ENCODE data around the gene SH3RF3.
A peak's percentile ranks its signal among the peaks of the same experiment; 100 is the strongest.

SH3RF3 gene

DNA sequence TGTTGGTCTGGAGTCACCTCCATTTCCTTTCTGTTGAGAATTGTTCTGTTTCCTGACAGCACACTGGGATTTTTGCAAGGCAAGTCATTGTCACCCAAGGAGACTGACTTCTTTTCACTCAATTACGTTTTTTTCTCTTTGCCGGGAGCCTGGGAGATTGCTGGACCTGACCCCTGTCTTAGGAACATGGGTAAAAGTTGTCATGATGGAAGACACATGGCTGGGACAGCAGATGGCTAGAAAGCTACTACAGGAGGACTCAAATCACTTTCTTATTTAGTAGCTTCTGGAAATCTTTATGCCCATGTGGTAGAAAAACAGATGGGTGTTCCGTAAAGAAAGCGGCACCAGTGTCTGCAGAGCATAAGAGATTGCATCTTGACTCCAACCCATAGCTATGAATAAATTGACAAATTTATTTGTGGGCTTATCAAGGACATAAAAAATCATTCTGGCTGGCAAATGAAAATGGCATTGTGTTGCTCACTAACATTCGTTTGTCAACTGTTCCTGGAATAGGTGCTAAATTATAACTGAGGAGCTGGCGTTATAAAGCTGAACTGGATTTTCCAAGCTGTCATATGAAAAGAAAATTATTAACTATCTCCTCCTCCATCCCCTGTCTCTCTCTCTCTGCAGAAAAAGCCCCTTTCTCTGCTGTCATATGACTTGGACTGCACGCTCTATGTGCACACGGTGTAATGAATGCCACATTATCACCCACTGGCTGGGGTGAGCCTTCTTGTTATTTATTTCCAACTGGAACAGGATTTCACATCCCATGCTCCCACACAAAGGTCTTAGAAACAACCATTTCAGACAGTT, 159.8 kb downstream of the SH3RF3 start:
- DNase-seq (ENCODE audit: low read depth): no peak

DNA sequence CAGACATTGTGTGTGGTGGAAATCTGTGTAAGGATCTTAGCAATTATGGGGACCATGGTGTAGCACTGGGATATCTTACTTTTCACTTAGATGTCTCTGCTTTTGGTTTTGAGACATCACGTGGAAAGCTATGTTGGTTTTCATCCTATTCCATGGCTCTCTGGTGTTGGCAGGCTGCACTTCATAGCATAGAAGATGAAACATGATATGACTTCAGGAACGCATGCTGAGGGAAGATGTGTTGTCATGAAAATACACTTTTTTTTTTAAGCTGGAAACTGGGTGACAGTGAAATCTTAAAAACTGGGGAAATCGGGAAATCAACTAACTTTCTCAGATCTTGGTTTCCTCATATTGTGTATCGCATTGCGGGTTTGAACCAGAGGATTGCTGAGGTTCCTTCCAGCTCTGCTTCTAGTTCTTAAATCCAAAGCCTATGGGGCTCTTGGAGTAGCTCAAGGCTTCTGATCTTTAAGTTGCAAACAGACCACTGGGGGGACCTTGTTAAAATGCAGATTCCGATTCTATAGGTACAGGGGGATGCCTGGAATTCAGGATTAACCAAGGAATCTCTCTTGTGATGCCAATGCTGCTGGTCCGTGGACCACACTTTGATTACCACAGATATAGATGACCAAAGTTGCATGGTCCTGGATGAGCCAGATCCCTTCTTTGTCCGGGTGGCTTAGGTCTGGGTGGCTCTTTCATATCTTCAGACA, 160.7 kb downstream of the SH3RF3 start:
- DNase-seq (ENCODE audit: low read depth): no peak

DNA sequence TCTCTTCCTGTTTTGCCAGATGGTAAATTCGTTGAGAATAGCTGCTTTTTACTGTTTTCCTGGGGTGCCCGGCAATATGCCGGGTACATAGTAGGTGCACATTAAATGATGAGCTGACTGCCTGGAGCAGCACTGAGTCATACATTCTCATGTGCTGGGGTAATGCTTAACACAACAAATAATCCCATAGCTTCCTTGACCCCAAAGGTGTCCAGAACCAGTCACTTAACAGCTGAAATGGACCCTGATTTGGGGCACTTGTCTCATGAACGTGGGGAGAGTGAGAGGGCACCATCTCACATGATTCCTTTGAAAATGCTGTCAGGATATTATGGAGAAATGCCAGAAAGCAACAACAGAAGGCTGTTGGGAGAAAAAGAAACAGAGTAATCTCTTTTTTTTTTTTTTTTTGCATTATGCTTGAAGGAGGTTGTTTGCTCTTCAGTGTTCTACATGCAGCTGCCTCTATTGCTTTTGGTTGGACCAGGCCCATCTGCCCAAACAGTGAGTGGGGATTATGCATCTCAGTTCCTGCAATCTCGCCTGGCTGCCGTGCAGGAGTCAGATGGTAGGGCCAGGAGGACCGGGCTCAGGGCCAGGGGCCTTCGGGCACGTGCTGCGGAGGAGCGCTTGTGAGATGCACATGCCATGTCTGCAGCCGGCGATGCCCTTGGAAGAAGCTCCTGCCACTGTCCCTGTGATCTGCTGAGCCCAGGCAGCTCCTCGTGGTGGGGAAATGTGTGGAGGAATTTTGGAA, 162.1 kb downstream of the SH3RF3 start:
- DNase-seq (ENCODE audit: low read depth): peak; percentile 76

DNA sequence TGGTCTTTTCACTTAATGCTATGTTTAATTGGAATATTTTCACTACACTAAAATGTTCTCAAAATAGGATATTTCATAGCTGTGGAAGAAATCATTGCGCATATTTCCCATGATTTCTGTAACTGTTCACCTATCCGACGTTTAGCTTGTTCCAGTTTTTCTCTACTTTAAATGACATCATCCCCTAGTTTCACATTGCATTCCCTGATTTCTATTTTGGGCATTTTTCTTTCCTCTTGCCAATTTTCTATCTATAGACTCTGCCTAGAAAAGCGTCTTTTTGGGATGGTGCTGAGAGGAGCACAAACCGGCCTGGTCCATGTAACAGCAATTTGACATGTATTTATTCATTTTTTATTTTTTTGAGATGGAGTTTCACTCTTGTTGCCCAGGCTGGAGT, 163.4 kb downstream of the SH3RF3 start:
- no peak for DNase-seq (ENCODE audit: low read depth)

DNA sequence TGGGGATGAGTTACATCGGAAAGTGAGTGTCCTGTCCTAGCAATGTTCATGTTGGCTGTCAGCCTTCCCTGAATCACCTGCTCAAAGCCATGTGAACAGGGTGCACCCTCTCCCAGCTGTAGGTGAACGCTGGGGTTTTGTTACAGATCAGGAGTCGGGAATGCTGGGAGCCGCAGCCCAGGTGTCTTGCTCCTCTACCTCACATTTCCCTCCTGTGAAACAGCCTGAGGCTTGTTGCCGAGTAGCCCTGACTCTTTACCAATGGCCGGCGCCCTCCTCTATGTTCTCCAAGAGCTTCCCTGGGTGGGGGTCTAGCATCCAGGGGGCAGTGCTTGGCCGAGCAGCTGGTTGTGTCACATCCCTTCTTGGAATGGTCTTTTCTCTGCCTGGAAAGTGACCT, 164.7 kb downstream of the SH3RF3 start:
- DNase-seq (ENCODE audit: low read depth): no peak

DNA sequence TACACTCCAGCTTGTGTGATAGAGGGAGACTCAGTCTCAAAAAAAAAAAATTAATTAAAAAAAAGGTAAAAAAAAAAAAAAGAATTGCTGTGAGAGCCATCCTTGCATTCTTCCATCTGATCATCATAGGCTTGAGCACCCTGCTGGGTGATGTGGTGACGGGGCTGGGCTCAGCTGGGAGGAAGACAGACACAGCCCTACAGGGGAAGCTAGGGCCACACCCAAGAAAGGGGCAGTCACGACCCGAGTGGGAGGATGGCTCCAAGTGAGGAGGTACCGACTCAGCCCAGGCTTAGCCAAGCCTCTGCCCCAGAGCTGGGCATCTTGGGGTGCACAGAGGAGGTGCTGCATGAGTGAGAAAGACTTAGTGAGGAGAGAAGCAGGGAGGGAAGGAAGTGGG, 165.5 kb downstream of the SH3RF3 start:
- peak; percentile 15 for DNase-seq (ENCODE audit: low read depth)

DNA sequence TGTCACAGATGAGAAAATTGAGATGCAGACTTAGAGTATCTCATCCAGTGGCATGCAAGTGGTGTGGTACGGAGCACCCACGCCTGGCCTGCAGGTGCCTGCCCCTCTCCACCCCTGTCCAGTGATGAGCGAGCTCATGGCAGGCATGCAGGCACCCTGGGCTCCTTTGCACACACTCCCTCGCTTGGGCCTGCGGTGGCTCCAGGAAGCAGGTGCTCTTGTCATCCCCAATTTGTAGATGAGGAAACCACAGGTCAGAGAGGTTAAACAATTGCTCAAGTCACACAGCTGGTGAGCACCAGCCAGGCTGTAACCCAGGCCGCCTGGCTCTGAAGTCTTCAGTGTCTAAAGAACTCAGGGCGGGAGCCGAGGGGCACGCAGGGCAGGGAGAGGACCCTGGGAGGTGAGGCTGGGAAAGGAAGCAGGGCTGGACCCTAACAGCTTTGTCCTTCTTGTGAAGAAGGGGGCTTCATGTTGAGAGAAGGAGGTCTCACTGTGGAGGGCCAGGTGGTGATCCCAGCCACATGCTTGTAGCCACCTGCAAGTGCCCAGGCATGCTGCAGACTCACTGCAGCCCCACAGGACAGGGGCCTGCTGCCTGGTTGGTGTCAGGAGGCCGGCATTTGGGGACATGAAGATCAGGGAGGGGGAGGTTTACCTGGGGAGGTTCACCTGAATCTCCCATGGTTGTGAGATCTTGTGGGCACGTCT, 166.2 kb downstream of the SH3RF3 start:
- DNase-seq (ENCODE audit: low read depth): no peak

DNA sequence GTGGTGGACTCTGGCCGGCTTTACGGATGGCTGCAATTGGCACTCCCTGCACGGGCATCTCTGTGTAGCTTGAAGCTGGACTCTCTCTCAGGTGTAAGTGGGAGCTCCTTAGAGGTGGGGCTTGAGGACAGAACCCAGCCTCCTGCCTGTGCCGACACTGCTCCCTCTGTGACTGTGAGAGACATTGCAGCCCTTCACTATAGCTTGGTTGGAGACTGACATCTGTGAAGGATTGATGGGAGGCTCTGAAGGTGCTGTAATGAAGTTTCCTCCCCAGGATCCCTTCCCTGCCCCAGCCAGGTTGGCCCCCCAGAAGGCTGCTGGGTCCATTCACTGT, 166.7 kb downstream of the SH3RF3 start:
- DNase-seq (ENCODE audit: low read depth): no peak

DNA sequence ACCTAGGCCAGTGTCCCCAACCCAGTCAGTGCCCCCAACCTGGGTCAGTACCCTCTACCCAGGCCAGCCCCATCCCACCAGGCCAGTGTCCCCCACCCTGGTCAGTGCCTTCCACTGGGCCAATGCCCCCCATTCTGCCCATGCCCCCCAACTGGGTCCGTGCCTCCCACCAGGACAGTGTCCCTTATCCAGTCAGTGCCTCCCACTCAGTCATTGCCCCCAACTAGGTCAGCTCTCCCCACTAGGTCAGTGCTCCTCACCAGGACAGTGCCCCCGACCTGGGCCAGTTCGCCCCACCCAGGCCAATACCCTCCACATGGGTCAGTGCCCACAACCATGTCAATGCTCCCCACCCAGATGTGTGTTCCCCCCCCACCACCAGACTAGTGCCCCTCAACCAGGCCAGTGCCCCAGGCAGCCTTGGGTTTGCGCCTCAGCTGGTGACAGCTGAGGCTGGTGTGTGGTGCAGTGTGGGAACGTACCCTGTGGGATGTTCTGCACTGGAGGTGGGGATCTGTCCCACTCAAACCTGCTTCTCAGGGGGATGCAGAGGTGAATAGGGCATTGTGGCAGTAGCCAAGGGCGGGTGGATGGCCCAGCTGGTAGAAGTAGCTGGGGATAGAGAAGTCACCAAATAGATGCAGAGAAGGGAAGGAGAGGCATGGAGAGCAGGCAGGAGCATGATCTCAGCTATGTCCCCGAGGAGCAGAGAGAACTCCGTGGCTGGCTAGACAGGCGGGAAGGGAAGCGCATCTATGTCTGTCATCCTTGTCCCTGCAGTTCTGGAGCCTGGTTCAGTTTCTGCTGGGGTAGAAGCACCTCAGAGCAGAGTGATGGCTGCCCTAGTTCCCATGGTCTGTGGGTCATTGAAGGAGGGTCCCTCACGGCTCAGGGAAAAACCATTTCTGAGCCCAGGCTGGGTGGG, 168.8 kb downstream of the SH3RF3 start:
- DNase-seq (ENCODE audit: low read depth): no peak

DNA sequence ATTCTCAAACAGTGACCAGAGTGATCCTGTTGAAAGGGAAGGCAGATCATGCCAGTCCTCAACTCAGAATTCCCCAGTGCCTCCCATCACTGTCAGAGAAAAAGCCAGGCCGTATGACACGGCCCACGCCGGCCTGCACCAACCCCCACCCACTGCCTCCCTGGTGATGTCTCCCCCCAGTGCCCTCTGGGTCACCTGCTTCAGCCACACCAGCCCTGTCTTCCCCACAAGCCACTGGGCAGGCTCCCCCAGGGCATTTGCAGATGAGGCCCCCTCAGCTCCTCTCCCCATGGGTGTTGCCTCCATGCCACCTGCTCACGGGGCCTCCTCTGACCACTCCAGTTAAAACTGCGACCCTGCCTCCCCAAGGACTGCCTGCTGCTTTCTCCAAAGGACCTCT, 169.8 kb downstream of the SH3RF3 start:
- no peak for DNase-seq (ENCODE audit: low read depth)

DNA sequence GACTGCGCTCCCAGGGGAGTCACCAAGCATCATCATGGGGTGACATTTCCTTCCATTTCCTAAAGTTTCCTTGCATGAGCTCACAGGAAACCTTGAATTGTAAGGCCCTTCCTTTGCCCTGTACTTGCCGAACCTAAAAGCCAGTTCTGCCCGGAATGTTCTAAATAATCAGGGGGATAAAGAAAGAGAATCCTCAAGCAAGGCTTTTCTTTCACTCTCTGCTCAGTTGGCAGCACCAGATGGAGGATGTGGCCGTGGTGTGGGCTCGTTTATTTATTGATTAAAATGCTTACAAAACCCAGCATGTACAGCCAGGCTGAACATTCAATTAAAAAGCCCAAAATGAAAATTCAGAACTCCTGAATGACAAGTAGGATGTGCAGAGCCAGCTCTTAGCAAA, 170.5 kb downstream of the SH3RF3 start:
- DNase-seq (ENCODE audit: low read depth): no peak

DNA sequence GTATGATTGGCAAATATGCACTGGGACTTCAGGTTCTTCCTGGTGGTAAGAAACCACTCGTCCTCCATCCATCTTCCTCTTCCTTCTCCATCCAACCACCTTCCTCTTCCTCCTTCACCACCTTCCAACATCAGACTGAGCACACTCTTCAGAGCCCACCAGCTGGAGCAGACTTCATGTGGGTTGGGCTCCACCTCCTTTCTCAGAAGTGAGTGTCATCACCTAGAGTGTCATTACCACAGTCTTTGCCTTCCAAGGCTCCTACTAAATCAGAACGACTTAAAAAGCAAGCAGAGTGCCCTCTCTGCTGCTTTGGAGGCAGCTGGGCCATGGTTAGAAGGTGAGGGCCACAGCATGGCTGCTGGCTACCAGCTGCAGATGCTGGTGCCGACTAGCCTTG, 171.6 kb downstream of the SH3RF3 start:
- no peak for DNase-seq (ENCODE audit: low read depth)

DNA sequence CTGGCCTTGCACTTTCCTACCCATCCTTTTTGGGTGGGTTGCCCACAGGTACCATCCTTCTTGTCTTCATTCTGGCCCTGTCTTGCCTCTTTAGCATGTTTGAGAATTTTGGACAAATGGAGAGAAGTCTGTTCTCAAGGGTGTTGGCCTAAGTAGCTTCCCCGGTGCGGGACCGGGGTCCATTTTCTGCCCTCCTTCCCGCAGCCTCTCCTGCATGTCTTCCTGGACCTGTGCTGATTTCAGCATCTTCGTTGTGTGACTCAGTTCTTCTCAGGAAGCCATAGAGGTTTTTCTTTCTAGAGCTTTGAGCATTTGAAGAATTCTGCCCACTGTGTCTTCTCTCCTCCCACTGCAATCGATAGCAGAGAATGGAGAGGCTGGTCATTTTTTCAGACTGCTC, 172.7 kb downstream of the SH3RF3 start:
- no peak for DNase-seq (ENCODE audit: low read depth)

DNA sequence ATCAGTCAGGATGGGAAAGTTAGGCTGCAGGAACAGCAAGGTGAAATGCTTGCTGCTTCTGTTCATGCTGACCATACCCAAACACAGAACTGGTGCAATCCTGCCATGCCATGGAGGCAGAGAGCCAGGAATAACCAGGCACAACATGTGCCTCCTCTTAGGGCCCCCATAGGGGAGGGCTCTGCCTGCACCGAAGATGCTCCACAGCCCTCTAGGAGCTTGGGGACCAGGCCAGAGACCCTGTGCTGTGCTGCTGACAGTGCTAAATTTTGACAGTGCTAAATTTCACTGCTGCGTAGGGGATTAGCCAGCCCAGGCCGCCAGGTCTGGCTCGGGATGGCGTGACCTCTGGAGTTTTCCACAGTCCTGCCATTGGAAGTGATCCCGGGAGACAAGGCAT, 173.3 kb downstream of the SH3RF3 start:
- no peak for DNase-seq (ENCODE audit: low read depth)

DNA sequence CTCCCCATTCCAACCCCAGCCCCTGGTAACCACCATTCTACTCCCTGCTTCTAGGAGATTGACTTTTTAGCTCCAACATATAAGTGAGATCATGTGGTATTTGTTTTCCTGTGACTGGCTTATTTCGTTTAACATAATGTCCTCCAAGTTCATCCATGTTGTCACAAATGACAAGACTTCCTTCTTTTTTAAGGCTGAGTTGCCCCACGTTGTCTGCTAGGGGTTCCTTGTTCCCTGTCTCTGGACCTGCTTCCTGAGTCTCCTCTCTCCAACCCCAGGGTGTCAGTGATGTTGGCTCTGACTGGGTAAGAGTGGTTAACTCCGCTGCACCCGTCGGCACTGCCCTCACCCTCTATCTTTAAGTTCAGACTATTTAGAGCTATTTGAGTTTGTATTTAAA, 175.2 kb downstream of the SH3RF3 start:
- DNase-seq (ENCODE audit: low read depth): no peak

DNA sequence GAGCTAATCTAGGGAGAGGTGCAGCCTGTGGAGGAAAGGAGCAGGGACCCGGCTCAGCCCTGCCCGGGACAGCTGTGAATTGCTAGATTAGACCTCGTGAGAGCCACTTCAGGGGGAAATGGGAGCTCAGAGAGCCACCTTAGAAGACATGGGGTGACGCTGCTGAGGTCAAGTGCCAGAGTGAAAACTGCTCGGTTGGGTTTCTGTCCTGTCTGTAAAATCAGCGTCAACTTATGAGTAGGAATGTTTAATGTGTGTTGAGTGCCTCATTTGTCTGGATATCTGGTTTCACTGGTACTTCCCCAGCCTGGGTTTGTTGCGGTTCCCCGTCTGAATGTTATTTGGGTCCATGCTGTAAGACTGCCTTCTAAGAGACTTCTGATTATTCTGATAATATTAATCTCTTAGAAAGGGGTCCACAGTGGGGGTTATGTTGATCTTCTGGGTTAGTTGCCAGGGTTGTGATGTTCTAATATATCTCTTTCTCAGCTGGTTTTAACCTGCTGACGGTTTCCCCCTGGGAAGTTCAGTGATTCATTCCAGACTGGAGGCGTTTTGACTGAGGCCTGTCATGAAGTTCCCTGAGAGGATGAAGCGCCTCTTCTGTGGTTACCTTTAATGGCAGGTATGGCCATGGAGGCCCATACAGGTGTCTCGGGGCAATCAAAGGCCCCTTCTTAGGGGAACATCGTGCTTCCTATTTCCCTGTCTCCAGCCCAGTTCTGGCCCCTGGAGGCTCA, 175.9 kb downstream of the SH3RF3 start:
- DNase-seq (ENCODE audit: low read depth): no peak

DNA sequence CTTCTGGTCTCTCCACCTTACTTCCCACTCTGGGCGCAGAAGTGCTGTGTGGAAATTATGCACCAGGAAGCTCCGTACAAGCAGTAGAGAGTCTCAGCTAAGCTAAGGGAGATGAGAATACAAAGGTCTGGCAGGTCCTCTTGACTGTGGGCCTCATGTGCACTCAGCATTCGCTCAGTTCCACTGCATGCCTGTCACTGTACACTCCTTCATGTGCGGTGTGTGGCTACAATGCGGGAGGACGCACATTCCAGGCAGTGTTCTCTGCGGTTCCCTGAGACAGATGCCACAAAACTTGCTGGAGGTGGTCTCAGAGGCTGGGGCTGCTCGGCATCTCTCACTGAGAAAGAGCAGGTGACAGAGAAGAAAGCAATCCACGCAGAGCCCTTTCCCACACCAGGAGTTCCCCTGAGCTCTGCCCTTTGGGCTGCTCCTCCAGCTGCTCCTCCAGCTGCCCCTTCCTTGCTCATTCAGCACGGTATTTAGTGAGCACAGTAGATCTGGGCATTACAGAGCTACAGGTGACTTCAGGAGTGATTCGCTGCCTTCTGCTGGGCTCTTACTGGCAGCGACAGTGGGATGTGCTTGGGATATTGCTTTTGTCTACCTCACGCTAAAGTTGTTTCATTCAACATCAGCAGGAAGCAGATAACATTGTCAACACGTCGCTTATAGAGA, 176.6 kb downstream of the SH3RF3 start:
- DNase-seq (ENCODE audit: low read depth): no peak

DNA sequence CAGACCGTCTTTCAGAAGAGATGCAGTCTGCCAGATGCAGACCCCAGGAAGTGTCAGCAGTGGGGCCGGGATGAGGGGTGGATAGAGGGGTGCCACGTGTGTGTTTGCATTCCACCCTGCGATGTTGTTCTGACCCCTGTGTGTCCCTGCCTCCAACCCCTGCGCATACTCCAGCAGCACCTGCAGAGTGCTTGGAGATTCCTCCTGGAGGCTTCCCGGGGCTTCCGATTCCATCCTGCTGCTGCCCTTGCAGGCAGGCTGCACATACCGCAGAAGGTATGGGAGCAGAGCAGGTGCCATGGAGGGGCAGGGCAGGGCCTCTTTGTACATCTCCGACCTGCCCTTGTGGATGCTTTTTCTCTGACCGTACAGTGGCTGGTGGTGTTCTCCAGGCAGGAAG, 177.2 kb downstream of the SH3RF3 start:
- no peak for DNase-seq (ENCODE audit: low read depth)

DNA sequence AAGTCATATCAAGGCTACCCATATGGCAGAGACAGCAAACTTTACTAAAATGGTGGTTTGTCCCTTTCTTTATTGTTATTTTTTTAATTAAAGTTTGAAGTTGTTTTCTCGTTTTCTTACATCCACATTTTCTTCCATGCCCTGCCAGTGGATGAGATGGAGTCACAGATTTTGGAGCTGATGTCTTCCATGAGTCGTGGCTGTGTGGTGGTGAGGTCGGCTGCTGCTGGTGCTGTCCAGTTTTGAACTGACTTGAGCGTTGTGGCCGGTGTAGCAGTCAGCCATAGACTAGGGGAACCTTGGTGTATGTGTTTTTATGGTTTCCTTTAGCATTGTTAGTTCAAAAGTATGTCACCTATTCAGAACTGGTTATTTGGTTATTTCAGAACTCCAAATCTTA, 182.8 kb downstream of the SH3RF3 start:
- peak; percentile 51 for DNase-seq (ENCODE audit: low read depth)

DNA sequence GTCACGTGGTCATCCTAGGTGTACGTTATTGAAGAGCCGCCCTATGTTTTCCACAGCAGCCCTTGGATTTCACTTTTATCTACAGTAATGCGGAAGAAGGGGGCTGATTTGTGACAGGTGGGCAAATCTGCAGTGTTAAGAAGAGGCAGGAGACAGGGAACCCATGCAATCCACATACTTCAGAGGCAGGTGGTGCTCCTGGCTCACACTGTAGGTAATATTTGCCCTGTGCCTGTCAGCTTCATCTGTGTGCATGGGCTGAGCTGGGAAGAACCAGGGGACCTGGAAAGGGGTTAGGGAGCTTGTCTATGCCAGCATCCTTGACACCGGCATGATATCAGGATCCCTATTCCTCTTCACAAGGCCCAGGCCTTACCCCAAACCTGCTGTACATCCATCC, 183.9 kb downstream of the SH3RF3 start:
- DNase-seq (ENCODE audit: low read depth): no peak

Measured in ELR (cell line).